ENCODE measurements around the gene ELAVL3. TPM values are rescaled to one million over a fixed set of nuclear protein-coding genes. Genes with fewer than 3 reads are reported as not detected.
A peak's percentile ranks its signal among the peaks of the same experiment; 100 is the strongest.
"Not testable (repeated sequence)": the region's sequence is repeated elsewhere in the genome, so short reads cannot be mapped to it uniquely, and the experiment has no call there.

The ELAVL3 gene
- total RNA-seq, 4 donors from 2014 or later = not detected

DNA sequence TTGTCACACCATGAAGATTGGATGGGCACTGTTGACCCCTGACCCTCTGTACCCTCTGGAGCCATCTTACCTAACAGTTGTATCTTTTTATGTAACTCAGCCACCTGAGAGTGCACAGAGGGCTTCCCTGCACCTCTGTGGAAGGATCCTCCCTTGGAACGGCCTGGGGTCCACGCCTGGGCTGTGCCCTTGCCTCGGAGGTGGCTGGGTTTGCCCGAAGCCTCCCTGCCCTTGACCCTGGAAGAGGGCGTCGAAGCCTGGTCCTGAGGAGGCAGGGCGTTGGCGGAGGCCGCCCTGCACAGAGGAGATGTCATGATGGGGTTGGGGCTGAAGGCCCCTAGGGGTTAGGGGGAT is 46.2 kb downstream of the ELAVL3 start:
- H3K27me3 ChIP-seq = no peaks in the 10 kb centered on the region
- H3K9me3 ChIP-seq = no peaks in the 10 kb centered on the region
- ATAC-seq (no peak), DNase-seq (no peak)
- H3K36me3 ChIP-seq = peaks cover 0 to 28% of the 10 kb centered on the region in 2 donors
- peak overlapping the region; percentile 65 to 85 (median 76) for H3K27ac ChIP-seq
- TF ChIP-seq POLR2A (IDR thresholded peaks at IDR 0.05) (no peak), CTCF (IDR thresholded peaks at IDR 0.05 in 4 of 5, conservative IDR thresholded peaks at IDR 0.05 in 1 of 5) (no peak)
- H3K4me3 ChIP-seq = peak overlapping the region; percentile 71 to 78 (median 74)
- in situ Hi-C loops (cut with MboI; ENCODE audit: low sequenced_read_pairs in 4 of 4) (loop anchor here in 1 of 4 donors (5.0 kb wide), 1 partner anchor 57 kb away; no protein-coding TSS in a partner anchor), intact Hi-C loops (cut with DNase I; ENCODE audit: low total_unique reads) (loop anchor here (1.0 to 2.0 kb wide), 5 partner anchors 53 to 163 kb away; partner anchors contain the start of genes ECSIT, ELOF1, ZNF627 and ZNF653)
- H3K4me1 ChIP-seq = peaks cover 14% of the 10 kb centered on the region in 2 donors

DNA sequence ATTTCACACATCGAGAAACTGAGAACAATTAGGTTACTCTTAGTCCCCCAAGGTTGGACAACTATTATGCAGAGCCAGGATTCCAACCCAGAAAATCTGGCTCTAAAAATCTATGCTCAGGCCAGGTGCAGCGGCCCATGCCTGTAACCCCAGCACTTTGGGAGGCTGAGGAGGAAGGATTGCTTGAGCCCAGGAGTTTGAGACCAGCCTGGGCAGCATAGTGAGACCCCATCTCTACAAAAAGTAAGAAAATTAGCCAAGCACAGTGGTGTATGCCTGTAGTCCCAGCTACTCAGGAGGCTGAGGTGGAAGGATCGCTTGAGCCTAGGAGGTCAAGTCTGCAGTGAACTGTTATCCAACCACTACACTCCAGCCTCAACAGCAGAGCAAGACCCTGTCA is 47.3 kb downstream of the ELAVL3 start:
- H3K27me3 ChIP-seq; H3K9me3 ChIP-seq; H3K27ac ChIP-seq; intact Hi-C loops (cut with DNase I; ENCODE audit: low total_unique reads); H3K4me3 ChIP-seq; in situ Hi-C loops (cut with MboI; ENCODE audit: low sequenced_read_pairs in 4 of 4); ATAC-seq; DNase-seq: not testable (repeated sequence)
- Histone ChIP-seq H3K4me1 (peaks cover 14% of the 10 kb centered on the region in 2 donors), H3K36me3 (peaks cover 0 to 21% of the 10 kb centered on the region in 2 donors)

GRCh38 chr19:11426656-11427055 is 54.2 kb downstream of the ELAVL3 start:
- in situ Hi-C loops (cut with MboI; ENCODE audit: low sequenced_read_pairs in 4 of 4) = no loop called here
- Histone ChIP-seq H3K27ac (no peak overlapping the region), H3K36me3 (no peaks in the 10 kb centered on the region), H3K4me1 (peaks cover 4 to 11% of the 10 kb centered on the region in 2 donors), H3K4me3 (no peak overlapping the region), H3K9me3 (no peaks in the 10 kb centered on the region), H3K27me3 (peaks cover 20 to 26% (median 23%) of the 10 kb centered on the region in 3 donors)
- no peak for ATAC-seq
- no peak for DNase-seq
- TF ChIP-seq POLR2A (IDR thresholded peaks at IDR 0.05) = no peak
- no peak for TF ChIP-seq CTCF (IDR thresholded peaks at IDR 0.05 in 4 of 5, conservative IDR thresholded peaks at IDR 0.05 in 1 of 5)
- intact Hi-C loops (cut with DNase I; ENCODE audit: low total_unique reads) = no loop called here

DNA sequence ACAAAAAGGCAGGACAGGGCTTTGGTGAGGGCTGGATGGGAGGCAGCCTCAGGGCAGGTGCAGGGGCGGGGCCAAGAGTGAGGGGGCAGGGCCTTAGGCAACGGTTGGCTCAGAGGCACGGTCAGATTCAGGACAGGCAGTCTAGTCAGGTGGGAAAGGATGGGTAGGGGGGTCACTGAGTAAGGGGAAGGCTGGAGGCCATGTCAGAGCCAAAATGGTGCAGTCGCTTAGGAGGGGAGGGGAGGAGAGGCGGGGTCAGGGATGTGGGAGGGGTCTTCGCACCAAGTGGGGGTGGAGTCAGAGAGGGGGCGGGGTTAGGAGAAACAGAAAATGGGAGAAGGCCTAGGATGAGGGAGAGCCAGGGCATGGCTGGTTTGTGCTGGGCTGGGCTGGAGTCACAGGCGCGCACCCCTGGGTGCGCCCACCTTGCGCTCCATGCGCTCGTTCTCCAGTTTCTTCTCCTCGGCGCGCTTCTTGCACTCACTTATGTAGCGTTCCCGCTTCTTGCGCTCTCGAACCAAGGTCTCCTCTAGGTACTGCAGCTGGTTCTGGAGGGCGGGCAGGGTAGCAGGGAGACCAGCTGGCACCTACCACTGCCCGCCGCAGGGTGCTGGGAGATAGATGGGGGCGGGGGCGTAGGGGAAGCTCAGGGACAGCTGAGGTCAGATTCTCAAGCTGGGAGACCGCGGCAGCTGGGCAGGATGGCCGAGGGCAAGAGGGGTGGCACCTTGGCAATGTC is 55.0 kb downstream of the ELAVL3 start:
- no peak for ATAC-seq
- no peak for DNase-seq
- Histone ChIP-seq H3K27ac (no peak overlapping the region), H3K4me1 (peaks cover 4 to 13% of the 10 kb centered on the region in 2 donors), H3K4me3 (no peak overlapping the region), H3K9me3 (no peaks in the 10 kb centered on the region), H3K27me3 (peaks cover 27 to 33% (median 30%) of the 10 kb centered on the region in 3 donors), H3K36me3 (no peaks in the 10 kb centered on the region)
- in situ Hi-C loops (cut with MboI; ENCODE audit: low sequenced_read_pairs in 4 of 4) (no loop called here), intact Hi-C loops (cut with DNase I; ENCODE audit: low total_unique reads) (no loop called here)
- TF ChIP-seq POLR2A (IDR thresholded peaks at IDR 0.05) (no peak), CTCF (IDR thresholded peaks at IDR 0.05 in 4 of 5, conservative IDR thresholded peaks at IDR 0.05 in 1 of 5) (no peak)

GRCh38 chr19:11423791-11424181 is 57.1 kb downstream of the ELAVL3 start:
- ATAC-seq = no peak
- intact Hi-C loops (cut with DNase I; ENCODE audit: low total_unique reads) (no loop called here), in situ Hi-C loops (cut with MboI; ENCODE audit: low sequenced_read_pairs in 4 of 4) (no loop called here)
- TF ChIP-seq CTCF (IDR thresholded peaks at IDR 0.05 in 4 of 5, conservative IDR thresholded peaks at IDR 0.05 in 1 of 5) (no peak), POLR2A (IDR thresholded peaks at IDR 0.05) (no peak)
- no peak for DNase-seq
- Histone ChIP-seq H3K4me3 (no peak overlapping the region), H3K36me3 (no peaks in the 10 kb centered on the region), H3K4me1 (peaks cover 4 to 20% of the 10 kb centered on the region in 2 donors), H3K9me3 (no peaks in the 10 kb centered on the region), H3K27me3 (peaks cover 42 to 51% (median 47%) of the 10 kb centered on the region in 3 donors), H3K27ac (no peak overlapping the region)

All from gastrocnemius medialis (tissue), 4 donors.